Naive B cell (primary cell): Measurements from ENCODE around the gene CCDC127. TPM values are rescaled to one million over a fixed set of nuclear protein-coding genes. Genes with fewer than 3 reads are reported as not detected.
"Not testable (repeated sequence)": the region's sequence is repeated elsewhere in the genome, so short reads cannot be mapped to it uniquely, and the experiment has no call there.

Experiments
- ATAC-seq, 2 donors: fragments of 150-1000 bp; cut with Tn5 transposase; 2 replicates each; pipeline ENCODE4 v1.10.0; 2021; ENCODE audit warnings: low read depth in 2 of 2, mild to moderate bottlenecking in 2 of 2, moderate library complexity in 2 of 2
- DNase-seq: peaks from one replicate; pipeline ENCODE4 v3.0.0; 2022
- H3K27ac Mint-ChIP-seq, 6 donors: one replicate each; pipeline ENCODE4 v1.8.0; 2020 to 2022; ENCODE audit warnings: mild to moderate bottlenecking in 6 of 6, mixed read lengths in 6 of 6, moderate library complexity in 5 of 6, inconsistent platforms in 2 of 6
- H3K27me3 Mint-ChIP-seq, 3 donors: one replicate each; pipeline ENCODE4 v1.8.0; 2021 to 2022; ENCODE audit warnings: mixed read lengths in 3 of 3, mild to moderate bottlenecking in 1 of 3
- H3K36me3 Mint-ChIP-seq, 2 donors: one replicate each; pipeline ENCODE4 v1.8.0; 2020 to 2022; ENCODE audit warnings: mixed read lengths in 2 of 2, inconsistent platforms in 1 of 2, mild to moderate bottlenecking in 1 of 2
- H3K4me1 Mint-ChIP-seq, 3 donors: one replicate each; pipeline ENCODE4 v1.8.0; 2020 to 2022; ENCODE audit warnings: mixed read lengths in 3 of 3, inconsistent platforms in 1 of 3, mild to moderate bottlenecking in 1 of 3, moderate library complexity in 1 of 3
- H3K4me3 Mint-ChIP-seq, 8 donors: one replicate each; pipeline ENCODE4 v1.8.0; 2020 to 2022; ENCODE audit warnings: mild to moderate bottlenecking in 8 of 8, mixed read lengths in 8 of 8, moderate library complexity in 8 of 8, inconsistent platforms in 2 of 8
- H3K9me3 Mint-ChIP-seq, 7 donors: one replicate each; pipeline ENCODE4 v1.8.0; 2020 to 2022; ENCODE audit warnings: mixed read lengths in 7 of 7, mild to moderate bottlenecking in 5 of 7, inconsistent platforms in 2 of 7, moderate library complexity in 1 of 7
- polyA plus RNA-seq, 6 donors: library from polyadenylated mRNA; unstranded; fragments of 300-500 nt; fragmentation: Illumina TruSeq; gene quantifications; one replicate each; pipeline ENCODE4 v1.2.3, GENCODE V29; 2021; ENCODE audit warnings: low read depth in 6 of 6

Gene CCDC127
- polyA plus RNA-seq, 6 donors from 2014 or later: 1.7 to 5.8 (median 2.5) TPM

GRCh38 chr5:204966-205670, 12.8 kb downstream of the CCDC127 start:
- Mint-ChIP-seq H3K4me1 (peaks cover 23 to 35% (median 27%) of the 10 kb centered on the region in 3 donors), H3K36me3 (peaks cover 21 to 36% of the 10 kb centered on the region in 2 donors), H3K27me3 (no peaks in the 10 kb centered on the region), H3K27ac (no peak overlapping the region), H3K9me3 (no peaks in the 10 kb centered on the region), H3K4me3 (no peak overlapping the region)
- ATAC-seq (no peak), DNase-seq (no peak)

GRCh38 chr5:204462-204861, 13.5 kb downstream of the CCDC127 start:
- Mint-ChIP-seq H3K27me3 (no peaks in the 10 kb centered on the region), H3K4me3 (no peak overlapping the region), H3K36me3 (peaks cover 21 to 36% of the 10 kb centered on the region in 2 donors), H3K27ac (no peak overlapping the region), H3K4me1 (peaks cover 17 to 29% (median 21%) of the 10 kb centered on the region in 3 donors), H3K9me3 (no peaks in the 10 kb centered on the region)
- ATAC-seq (no peak), DNase-seq (no peak)

GRCh38 chr5:204001-204400, 14.0 kb downstream of the CCDC127 start:
- ATAC-seq: no peak
- Mint-ChIP-seq H3K36me3 (peaks cover 21 to 36% of the 10 kb centered on the region in 2 donors), H3K9me3 (no peaks in the 10 kb centered on the region), H3K27ac (no peak overlapping the region), H3K4me3 (no peak overlapping the region), H3K27me3 (no peaks in the 10 kb centered on the region), H3K4me1 (peaks cover 17 to 28% (median 20%) of the 10 kb centered on the region in 3 donors)
- no peak for DNase-seq

GRCh38 chr5:203246-203930, 14.6 kb downstream of the CCDC127 start:
- Mint-ChIP-seq H3K4me1 (peaks cover 17 to 28% (median 17%) of the 10 kb centered on the region in 3 donors), H3K4me3 (no peak overlapping the region), H3K9me3 (no peaks in the 10 kb centered on the region), H3K36me3 (peaks cover 21 to 36% of the 10 kb centered on the region in 2 donors), H3K27ac (no peak overlapping the region), H3K27me3 (no peaks in the 10 kb centered on the region)
- DNase-seq: no peak
- ATAC-seq: no peak

GRCh38 chr5:201672-202071, 16.3 kb downstream of the CCDC127 start:
- Mint-ChIP-seq H3K27ac (no peak overlapping the region), H3K4me1 (peaks cover 6 to 20% (median 16%) of the 10 kb centered on the region in 3 donors), H3K4me3 (no peak overlapping the region), H3K27me3 (no peaks in the 10 kb centered on the region), H3K9me3 (no peaks in the 10 kb centered on the region), H3K36me3 (peaks cover 17 to 20% of the 10 kb centered on the region in 2 donors)
- no peak for DNase-seq
- no peak for ATAC-seq

GRCh38 chr5:200985-201384, 17.0 kb downstream of the CCDC127 start:
- H3K9me3 Mint-ChIP-seq: no peaks in the 10 kb centered on the region
- DNase-seq: no peak

GRCh38 chr5:199950-200645, 17.9 kb downstream of the CCDC127 start:
- no peak overlapping the region for H3K4me3 Mint-ChIP-seq
- no peaks in the 10 kb centered on the region for H3K27me3 Mint-ChIP-seq

More at GRCh38 chr5:200985-201384, 17.0 kb downstream of the CCDC127 start:
- no peak for ATAC-seq
- Mint-ChIP-seq H3K27ac (no peak overlapping the region), H3K4me3 (no peak overlapping the region), H3K36me3 (peaks cover 13 to 18% of the 10 kb centered on the region in 2 donors), H3K27me3 (no peaks in the 10 kb centered on the region), H3K4me1 (peaks cover 6 to 20% (median 16%) of the 10 kb centered on the region in 3 donors)

GRCh38 chr5:199197-199949, 18.6 kb downstream of the CCDC127 start:
- ATAC-seq (no peak), DNase-seq (no peak)
- Mint-ChIP-seq H3K27me3 (no peaks in the 10 kb centered on the region), H3K4me1 (peaks cover 6 to 20% (median 16%) of the 10 kb centered on the region in 3 donors), H3K36me3 (peaks cover 0 to 2% of the 10 kb centered on the region in 2 donors), H3K9me3 (no peaks in the 10 kb centered on the region), H3K27ac (peak overlapping the region in 1 of 6 donors; percentile 15), H3K4me3 (peak overlapping the region in 1 of 8 donors; percentile 68)

More at GRCh38 chr5:199950-200645, 17.9 kb downstream of the CCDC127 start:
- Mint-ChIP-seq H3K36me3 (peaks cover 4 to 9% of the 10 kb centered on the region in 2 donors), H3K27ac (no peak overlapping the region), H3K4me1 (peaks cover 6 to 20% (median 16%) of the 10 kb centered on the region in 3 donors), H3K9me3 (no peaks in the 10 kb centered on the region)
- DNase-seq (no peak), ATAC-seq (no peak)

GRCh38 chr5:198516-199196, 19.3 kb downstream of the CCDC127 start:
- H3K27me3 Mint-ChIP-seq: no peaks in the 10 kb centered on the region
- H3K9me3 Mint-ChIP-seq: no peaks in the 10 kb centered on the region
- no peak overlapping the region for H3K4me3 Mint-ChIP-seq
- peaks cover 6 to 20% (median 16%) of the 10 kb centered on the region in 3 donors for H3K4me1 Mint-ChIP-seq
- H3K27ac Mint-ChIP-seq: no peak overlapping the region
- no peak for DNase-seq
- no peak for ATAC-seq
- no peaks in the 10 kb centered on the region for H3K36me3 Mint-ChIP-seq

- Mint-ChIP-seq H3K36me3 (no peaks in the 10 kb centered on the region), H3K9me3 (no peaks in the 10 kb centered on the region), H3K4me3 (no peak overlapping the region), H3K27ac (peak overlapping the region in 1 of 6 donors; percentile 56), H3K4me1 (peaks cover 6 to 20% (median 16%) of the 10 kb centered on the region in 3 donors), H3K27me3 (no peaks in the 10 kb centered on the region)
- ATAC-seq (no peak), DNase-seq (no peak)
Measured at GRCh38 chr5:197892-198489, 20.0 kb downstream of the CCDC127 start.

GRCh38 chr5:197031-197430, 20.9 kb downstream of the CCDC127 start:
- not testable (repeated sequence) for H3K9me3 Mint-ChIP-seq, H3K4me3 Mint-ChIP-seq

GRCh38 chr5:196350-196749, 21.6 kb downstream of the CCDC127 start:
- no peak overlapping the region for H3K4me3 Mint-ChIP-seq
- ATAC-seq: no peak
- H3K27me3 Mint-ChIP-seq: no peaks in the 10 kb centered on the region
- no peak for DNase-seq
- no peak overlapping the region for H3K27ac Mint-ChIP-seq
- H3K9me3 Mint-ChIP-seq: no peaks in the 10 kb centered on the region
- peaks cover 5 to 11% (median 8%) of the 10 kb centered on the region in 3 donors for H3K4me1 Mint-ChIP-seq
- H3K36me3 Mint-ChIP-seq: no peaks in the 10 kb centered on the region

More at GRCh38 chr5:197031-197430, 20.9 kb downstream of the CCDC127 start:
- H3K27me3 Mint-ChIP-seq, H3K27ac Mint-ChIP-seq, H3K36me3 Mint-ChIP-seq, ATAC-seq, DNase-seq: not testable (repeated sequence)
- peaks cover 6 to 18% (median 14%) of the 10 kb centered on the region in 3 donors for H3K4me1 Mint-ChIP-seq
